Stomach (tissue), 9 donors: ENCODE results near the gene CTNNA1. TPM values are rescaled to one million over a fixed set of nuclear protein-coding genes. Genes with fewer than 3 reads are reported as not detected.

Source experiments
- DNase-seq, 2 donors: peaks; one replicate each; pipeline versions ENCODE4 v3.0.0 to v3.0.0-alpha.2; 2013 to 2019
- H3K27ac ChIP-seq, 5 donors: fragments of 200-600 bp in 4 of 5; sonication (generic) in 4 of 5; one replicate each; pipeline ENCODE4 v1.5.1; 2013 to 2019; ENCODE audit warnings: mild to moderate bottlenecking in 1 of 5, moderate library complexity in 1 of 5
- H3K27me3 ChIP-seq, 3 donors: fragments of 200-600 bp; sonication (generic); one replicate each; pipeline ENCODE4 v1.5.1; 2017 to 2019; ENCODE audit warnings: mixed run types in 1 of 3
- H3K36me3 ChIP-seq, 4 donors: fragments of 200-600 bp; sonication (generic); 1 replicate in 3 of 4; 2 replicates in 1 of 4; pipeline ENCODE4 v1.5.1; 2016 to 2019
- H3K4me1 ChIP-seq, 4 donors: fragments of 200-600 bp; sonication (generic); one replicate each; pipeline ENCODE4 v1.5.1; 2016 to 2019
- H3K4me3 ChIP-seq, 4 donors: fragments of 200-600 bp; sonication (generic) in 3 of 4; one replicate each; pipeline ENCODE4 v1.5.1; 2016 to 2019; ENCODE audit warnings: mild to moderate bottlenecking in 1 of 4
- H3K9me3 ChIP-seq, 4 donors: fragments of 200-600 bp; sonication (generic); one replicate each; pipeline ENCODE4 v1.5.1; 2016 to 2019
- EP300 ChIP-seq: sonication (generic); formaldehyde crosslinking; IDR thresholded peaks from one replicate; pipeline ENCODE4 v1.6.1; 2017; ENCODE audit warnings: antibody characterized with exemption
- POLR2A ChIP-seq, 4 donors: fragments of 450-650 bp; IDR thresholded peaks; one replicate each; pipeline ENCODE4 v1.6.1; 2016; ENCODE audit warnings: antibody characterized with exemption in 4 of 4, control low read depth in 2 of 4, mild to moderate bottlenecking in 1 of 4, moderate library complexity in 1 of 4
- POLR2AphosphoS5 ChIP-seq, 3 donors: sonication (generic); formaldehyde crosslinking; IDR thresholded peaks; one replicate each; pipeline ENCODE4 v1.6.1; 2016; ENCODE audit warnings: antibody characterized with exemption in 3 of 3
- WGBS, 5 donors: extraction: QIAGEN DNeasy Blood & Tissue Kit in 3 of 5; methylation state at CpG; one replicate each; pipeline versions ENCODE4 v1.1.5 to v1.1.7; 2013 to 2018; 5-methylcytosine and 5-hydroxymethylcytosine counted together
- intact Hi-C: fragments of 100-400 bp; cut with DNase I; formaldehyde crosslinking; loops from one replicate; pipeline ENCODE4 v1.15.1; 2023; ENCODE audit warnings: low total_unique reads
- polyA plus RNA-seq, 3 donors: library from polyadenylated mRNA; stranded (reverse); fragments of 200-250 nt; gene quantifications; one replicate each; pipeline ENCODE4 v1.2.3, GENCODE V29; 2013
- total RNA-seq, 5 donors: library from RNA; depleted of rRNA; stranded (reverse); fragments of >200 nt; gene quantifications; one replicate each; pipeline versions ENCODE4 v1.1.0 to v1.2.3, GENCODE V29; 2014 to 2016
- TF ChIP-seq, protein P1 (sequence below), 7 experiments: fragments of 450-650 bp in 4 of 7; fragments of 200-600 bp in 3 of 7; sonication (generic) in 3 of 7; IDR thresholded peaks; one replicate each; pipeline ENCODE4 v1.5.1; 2016 to 2019; ENCODE audit warnings: antibody characterized with exemption in 7 of 7, control low read depth in 2 of 7, mild to moderate bottlenecking in 1 of 7
- donor health status: healthy with polysubstance abuse.
- donor health status: Bipolar disorder and iron deficiency.
- donor health status: healthy.

The CTNNA1 gene
- total and polyA plus RNA-seq, 8 donors: 88.7 to 531 (median 214) TPM

- Histone ChIP-seq H3K4me1 (peaks cover 25 to 80% (median 56%) of the 10 kb centered on the region in 4 donors), H3K36me3 (peaks cover 0 to 7% (median 5%) of the 10 kb centered on the region in 4 donors), H3K27me3 (no peaks in the 10 kb centered on the region), H3K4me3 (no peak overlapping the region), H3K9me3 (no peaks in the 10 kb centered on the region), H3K27ac (peak overlapping the region in 1 of 5 donors; percentile 5)
- TF ChIP-seq POLR2A (IDR thresholded peaks at IDR 0.05) (no peak), EP300 (no peak), POLR2AphosphoS5 (IDR thresholded peaks at IDR 0.05) (no peak)
- TF ChIP-seq, protein P1, sequence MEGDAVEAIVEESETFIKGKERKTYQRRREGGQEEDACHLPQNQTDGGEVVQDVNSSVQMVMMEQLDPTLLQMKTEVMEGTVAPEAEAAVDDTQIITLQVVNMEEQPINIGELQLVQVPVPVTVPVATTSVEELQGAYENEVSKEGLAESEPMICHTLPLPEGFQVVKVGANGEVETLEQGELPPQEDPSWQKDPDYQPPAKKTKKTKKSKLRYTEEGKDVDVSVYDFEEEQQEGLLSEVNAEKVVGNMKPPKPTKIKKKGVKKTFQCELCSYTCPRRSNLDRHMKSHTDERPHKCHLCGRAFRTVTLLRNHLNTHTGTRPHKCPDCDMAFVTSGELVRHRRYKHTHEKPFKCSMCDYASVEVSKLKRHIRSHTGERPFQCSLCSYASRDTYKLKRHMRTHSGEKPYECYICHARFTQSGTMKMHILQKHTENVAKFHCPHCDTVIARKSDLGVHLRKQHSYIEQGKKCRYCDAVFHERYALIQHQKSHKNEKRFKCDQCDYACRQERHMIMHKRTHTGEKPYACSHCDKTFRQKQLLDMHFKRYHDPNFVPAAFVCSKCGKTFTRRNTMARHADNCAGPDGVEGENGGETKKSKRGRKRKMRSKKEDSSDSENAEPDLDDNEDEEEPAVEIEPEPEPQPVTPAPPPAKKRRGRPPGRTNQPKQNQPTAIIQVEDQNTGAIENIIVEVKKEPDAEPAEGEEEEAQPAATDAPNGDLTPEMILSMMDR (IDR thresholded peaks at IDR 0.05): no peak
- no peak for DNase-seq
- 84 to 96% (median 93%) methylated on average over 2 of the region's 2 CpGs for whole genome bisulfite sequencing, 5 donors
- intact Hi-C loops: no loop called here
Measured at GRCh38 chr5:138843316-138844124, 90.3 kb downstream of the CTNNA1 start.

GRCh38 chr5:138844125-138844461 is 90.9 kb downstream of the CTNNA1 start:
- H3K4me3 ChIP-seq: no peak overlapping the region
- 83 to 95% (median 89%) methylated on average over 4 of the region's 4 CpGs for WGBS, 5 donors

DNA sequence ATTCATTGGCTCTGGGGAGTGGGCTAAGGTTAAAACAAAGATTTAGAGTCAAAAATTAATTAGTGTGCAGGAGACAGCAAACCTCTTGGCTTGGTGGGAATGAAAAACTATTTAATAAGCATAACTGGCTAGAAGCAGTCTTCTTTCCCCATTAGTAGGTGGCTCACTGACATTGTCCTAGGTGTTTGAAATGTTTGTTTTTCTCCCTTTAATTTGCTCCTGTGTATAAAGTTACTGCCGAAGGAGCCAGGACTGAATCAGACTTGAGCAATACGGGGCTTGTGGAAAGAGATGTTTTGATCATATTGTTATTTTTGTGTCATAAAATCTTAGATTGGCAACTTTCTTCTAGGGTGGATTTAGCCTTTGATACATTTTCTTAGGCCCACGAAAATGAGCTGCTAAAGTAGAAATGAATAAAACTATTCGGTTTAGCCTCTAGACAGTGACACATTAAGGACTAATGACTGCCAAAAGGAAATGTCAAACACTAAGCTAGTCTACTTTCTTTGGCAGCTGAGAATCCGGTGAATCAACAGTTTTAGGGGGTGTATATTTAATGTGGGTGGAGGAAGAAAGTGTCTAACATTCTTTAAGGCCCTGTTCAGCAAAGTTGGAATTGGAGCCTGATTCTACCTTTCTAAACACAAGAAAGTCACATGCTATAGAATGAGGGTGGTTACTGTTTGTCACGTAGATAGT is 91.7 kb downstream of the CTNNA1 start:
- no peak overlapping the region for H3K4me3 ChIP-seq
- H3K36me3 ChIP-seq: peaks cover 0 to 7% (median 5%) of the 10 kb centered on the region in 4 donors
- DNase-seq: peak in 1 of 2 donors; percentile 22
- 13 to 32% (median 17%) methylated on average over 6 of the region's 6 CpGs for WGBS, 5 donors
- peak in 1 of 3 donors; percentile 51 for TF ChIP-seq POLR2AphosphoS5 (IDR thresholded peaks at IDR 0.05)
- TF ChIP-seq EP300: no peak
- intact Hi-C loops: no loop called here
- H3K27ac ChIP-seq: peak overlapping the region in 3 of 5 donors; percentile 36 to 65 (median 41)
- H3K4me1 ChIP-seq: peaks cover 25 to 81% (median 62%) of the 10 kb centered on the region in 4 donors
- H3K9me3 ChIP-seq: no peaks in the 10 kb centered on the region
- no peaks in the 10 kb centered on the region for H3K27me3 ChIP-seq

More at GRCh38 chr5:138844125-138844461, 90.9 kb downstream of the CTNNA1 start:
- peaks cover 0 to 7% (median 5%) of the 10 kb centered on the region in 4 donors for H3K36me3 ChIP-seq
- H3K9me3 ChIP-seq: no peaks in the 10 kb centered on the region
- no peak for DNase-seq
- TF ChIP-seq, protein P1 (IDR thresholded peaks at IDR 0.05): no peak
- no peak for TF ChIP-seq POLR2AphosphoS5 (IDR thresholded peaks at IDR 0.05)
- no peak for TF ChIP-seq EP300
- no peak for TF ChIP-seq POLR2A (IDR thresholded peaks at IDR 0.05)
- H3K4me1 ChIP-seq: peaks cover 25 to 80% (median 61%) of the 10 kb centered on the region in 4 donors
- intact Hi-C loops: no loop called here
- H3K27ac ChIP-seq: peak overlapping the region in 2 of 5 donors; percentile 41 to 65
- H3K27me3 ChIP-seq: no peaks in the 10 kb centered on the region

GRCh38 chr5:138849439-138849838 is 96.2 kb downstream of the CTNNA1 start:
- intact Hi-C loops: no loop called here
- H3K27ac ChIP-seq: no peak overlapping the region
- no peaks in the 10 kb centered on the region for H3K9me3 ChIP-seq
- 19 to 51% (median 26%) methylated on average over 3 of the region's 3 CpGs for WGBS, 5 donors
- TF ChIP-seq EP300 (no peak), POLR2A (IDR thresholded peaks at IDR 0.05) (no peak), POLR2AphosphoS5 (IDR thresholded peaks at IDR 0.05) (no peak)
- TF ChIP-seq, protein P1 (IDR thresholded peaks at IDR 0.05): no peak
- H3K4me3 ChIP-seq: no peak overlapping the region
- peaks cover 10 to 65% (median 44%) of the 10 kb centered on the region in 4 donors for H3K4me1 ChIP-seq
- DNase-seq: no peak
- H3K27me3 ChIP-seq: no peaks in the 10 kb centered on the region
- H3K36me3 ChIP-seq: no peaks in the 10 kb centered on the region
